Gastroesophageal sphincter (tissue), 4 donors: ENCODE measurements around the gene DAGLB. TPM values are rescaled to one million over a fixed set of nuclear protein-coding genes. Genes with fewer than 3 reads are reported as not detected.

Experiments
- ATAC-seq: fragments of 150-250 bp; one replicate; pipeline ENCODE4 v1.9.1; 2016; ENCODE audit warnings: mild to moderate bottlenecking, moderate library complexity
- H3K27ac ChIP-seq, 4 donors: fragments of 200-600 bp; sonication (generic) in 3 of 4; 1 replicate in 3 of 4; 2 replicates in 1 of 4; pipeline ENCODE4 v1.5.1; 2016 to 2019
- H3K27me3 ChIP-seq: fragments of 200-600 bp; sonication (generic); one replicate; pipeline ENCODE4 v1.5.1; 2019
- H3K36me3 ChIP-seq, 2 donors: fragments of 200-600 bp; sonication (generic); one replicate each; pipeline ENCODE4 v1.5.1; 2019; ENCODE audit warnings: control low read depth in 1 of 2
- H3K4me1 ChIP-seq, 3 donors: fragments of 200-600 bp; sonication (generic); 1 replicate in 2 of 3; 2 replicates in 1 of 3; pipeline ENCODE4 v1.5.1; 2016 to 2019; ENCODE audit warnings: control low read depth in 2 of 3
- H3K4me3 ChIP-seq, 2 donors: fragments of 200-600 bp; sonication (generic); one replicate each; pipeline ENCODE4 v1.5.1; 2019; ENCODE audit warnings: mild to moderate bottlenecking in 1 of 2, moderate library complexity in 1 of 2
- H3K9me3 ChIP-seq, 3 donors: fragments of 200-600 bp; sonication (generic); one replicate each; pipeline ENCODE4 v1.5.1; 2017 to 2019; ENCODE audit warnings: control low read depth in 2 of 3
- EP300 ChIP-seq: sonication (generic); formaldehyde crosslinking; IDR thresholded peaks from one replicate; pipeline ENCODE4 v1.6.1; 2017; ENCODE audit warnings: antibody characterized with exemption, mild to moderate bottlenecking
- POLR2A ChIP-seq, 2 donors: fragments of 450-650 bp; IDR thresholded peaks; one replicate each; pipeline ENCODE4 v1.6.1; 2017; ENCODE audit warnings: antibody characterized with exemption in 2 of 2, mild to moderate bottlenecking in 2 of 2, moderate library complexity in 1 of 2
- POLR2AphosphoS5 ChIP-seq: sonication (generic); formaldehyde crosslinking; IDR thresholded peaks from one replicate; pipeline ENCODE4 v1.6.1; 2017; ENCODE audit warnings: antibody characterized with exemption
- WGBS, 2 donors: methylation state at CpG; one replicate each; pipeline ENCODE4 v1.1.5; 2018; ENCODE audit warnings: low coverage in 1 of 2; 5-methylcytosine and 5-hydroxymethylcytosine counted together
- total RNA-seq, 4 donors: library from RNA; depleted of rRNA; stranded (reverse); fragments of >200 nt; gene quantifications; one replicate each; pipeline ENCODE4 v1.1.0, GENCODE V29; 2016
- TF ChIP-seq, protein P1 (sequence below), 4 experiments: fragments of 200-600 bp in 2 of 4; fragments of 450-650 bp in 2 of 4; sonication (generic) in 1 of 4; IDR thresholded peaks; one replicate each; pipeline ENCODE4 v1.5.1; 2017 to 2019; ENCODE audit warnings: antibody characterized with exemption in 4 of 4, mild to moderate bottlenecking in 2 of 4, moderate library complexity in 2 of 4

The DAGLB gene
- total RNA-seq, 4 donors from 2014 or later = 6.7 to 10.8 (median 8.6) TPM

DNA sequence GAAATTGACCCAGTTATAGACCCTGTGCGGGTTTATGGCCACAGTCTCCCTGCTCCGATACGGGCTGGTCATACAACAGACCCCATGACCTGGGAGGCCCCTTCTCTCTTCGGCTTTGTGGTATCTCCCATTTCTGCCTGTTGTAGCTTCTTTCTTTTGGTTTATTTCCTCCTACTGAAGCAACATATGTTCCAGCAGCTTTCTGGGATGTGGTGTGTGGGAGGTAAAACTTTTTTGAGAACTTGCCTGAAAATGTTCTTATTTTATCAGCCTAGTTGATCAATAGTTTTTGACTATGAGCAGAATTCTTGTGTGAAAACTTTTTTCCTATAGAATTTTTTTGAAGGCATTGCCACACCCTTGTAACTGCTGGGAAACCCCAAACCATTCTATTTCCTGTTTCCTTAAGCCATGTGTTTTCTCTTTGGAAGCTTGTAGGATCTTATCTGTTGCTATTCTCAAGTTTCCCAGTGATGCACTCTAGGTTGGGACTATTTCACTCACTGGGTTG lies 80.0 kb downstream of the DAGLB start:
- 34 to 59% methylated on average over 3 to 4 of the region's 4 CpGs for WGBS, 2 donors
- Histone ChIP-seq H3K4me3 (no peak overlapping the region), H3K9me3 (no peaks in the 10 kb centered on the region), H3K27me3 (no peaks in the 10 kb centered on the region), H3K27ac (no peak overlapping the region), H3K36me3 (no peaks in the 10 kb centered on the region), H3K4me1 (no peaks in the 10 kb centered on the region)
- no peak for TF ChIP-seq POLR2A (IDR thresholded peaks at IDR 0.05)
- no peak for TF ChIP-seq EP300
- TF ChIP-seq, protein P1, sequence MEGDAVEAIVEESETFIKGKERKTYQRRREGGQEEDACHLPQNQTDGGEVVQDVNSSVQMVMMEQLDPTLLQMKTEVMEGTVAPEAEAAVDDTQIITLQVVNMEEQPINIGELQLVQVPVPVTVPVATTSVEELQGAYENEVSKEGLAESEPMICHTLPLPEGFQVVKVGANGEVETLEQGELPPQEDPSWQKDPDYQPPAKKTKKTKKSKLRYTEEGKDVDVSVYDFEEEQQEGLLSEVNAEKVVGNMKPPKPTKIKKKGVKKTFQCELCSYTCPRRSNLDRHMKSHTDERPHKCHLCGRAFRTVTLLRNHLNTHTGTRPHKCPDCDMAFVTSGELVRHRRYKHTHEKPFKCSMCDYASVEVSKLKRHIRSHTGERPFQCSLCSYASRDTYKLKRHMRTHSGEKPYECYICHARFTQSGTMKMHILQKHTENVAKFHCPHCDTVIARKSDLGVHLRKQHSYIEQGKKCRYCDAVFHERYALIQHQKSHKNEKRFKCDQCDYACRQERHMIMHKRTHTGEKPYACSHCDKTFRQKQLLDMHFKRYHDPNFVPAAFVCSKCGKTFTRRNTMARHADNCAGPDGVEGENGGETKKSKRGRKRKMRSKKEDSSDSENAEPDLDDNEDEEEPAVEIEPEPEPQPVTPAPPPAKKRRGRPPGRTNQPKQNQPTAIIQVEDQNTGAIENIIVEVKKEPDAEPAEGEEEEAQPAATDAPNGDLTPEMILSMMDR (IDR thresholded peaks at IDR 0.05) = no peak
- TF ChIP-seq POLR2AphosphoS5 = no peak
- ATAC-seq = no peak

DNA sequence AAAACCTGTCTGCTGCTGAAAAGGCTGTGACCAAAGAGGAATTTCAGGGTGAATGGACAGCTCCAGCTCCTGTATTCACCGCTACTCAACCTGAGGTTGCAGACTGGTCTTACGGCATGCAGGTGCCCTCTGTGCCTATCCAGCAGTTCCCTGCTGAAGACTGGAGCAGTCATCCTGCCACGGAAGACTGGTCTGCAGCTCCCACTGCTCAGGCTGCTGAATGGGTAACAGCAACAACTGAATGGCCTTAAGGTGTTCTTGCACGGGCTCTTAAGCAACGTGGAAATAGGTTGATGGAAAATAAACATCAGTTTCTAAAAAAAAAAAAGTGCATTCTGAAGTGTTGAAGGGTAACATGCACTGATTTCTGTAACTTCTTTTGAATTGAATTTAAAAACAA lies 82.3 kb downstream of the DAGLB start:
- no peaks in the 10 kb centered on the region for H3K4me1 ChIP-seq
- no peak overlapping the region for H3K27ac ChIP-seq
- no peak overlapping the region for H3K4me3 ChIP-seq
- ATAC-seq = no peak
- no peaks in the 10 kb centered on the region for H3K9me3 ChIP-seq
- H3K36me3 ChIP-seq = no peaks in the 10 kb centered on the region
- no peaks in the 10 kb centered on the region for H3K27me3 ChIP-seq
- TF ChIP-seq EP300 (no peak), POLR2A (IDR thresholded peaks at IDR 0.05) (no peak), POLR2AphosphoS5 (no peak)
- TF ChIP-seq, protein P1 (IDR thresholded peaks at IDR 0.05) = no peak
- WGBS, 2 donors = 84 to 100% methylated on average over 1 to 3 of the region's 5 CpGs

DNA sequence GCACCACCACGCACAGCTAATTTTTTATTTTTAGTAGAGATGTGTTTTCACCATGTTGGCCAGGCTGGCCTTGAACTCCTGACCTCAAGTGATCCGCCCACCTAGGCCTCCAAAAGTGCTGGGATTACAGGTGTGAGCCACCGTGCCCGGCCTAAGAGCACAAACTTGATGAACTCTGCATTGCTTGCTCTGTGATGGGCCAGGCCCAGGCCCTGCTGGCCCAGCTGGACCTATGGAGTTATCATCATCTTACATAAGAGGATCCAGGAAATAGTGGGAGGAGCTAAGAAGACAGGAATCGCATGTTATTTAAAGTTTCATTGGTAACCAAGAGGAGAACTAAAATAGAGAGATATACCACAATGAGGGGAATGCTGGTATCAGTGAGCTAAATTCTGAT lies 86.9 kb downstream of the DAGLB start:
- no peaks in the 10 kb centered on the region for H3K36me3 ChIP-seq
- no peak overlapping the region for H3K27ac ChIP-seq
- H3K27me3 ChIP-seq = no peaks in the 10 kb centered on the region
- no peak for ATAC-seq
- no peaks in the 10 kb centered on the region for H3K4me1 ChIP-seq
- no peaks in the 10 kb centered on the region for H3K9me3 ChIP-seq
- TF ChIP-seq POLR2AphosphoS5 (no peak), EP300 (no peak), POLR2A (IDR thresholded peaks at IDR 0.05) (no peak)
- TF ChIP-seq, protein P1 (IDR thresholded peaks at IDR 0.05) = no peak
- no peak overlapping the region for H3K4me3 ChIP-seq
- WGBS, 2 donors = 70 to 79% methylated on average over 3 of the region's 5 CpGs

DNA sequence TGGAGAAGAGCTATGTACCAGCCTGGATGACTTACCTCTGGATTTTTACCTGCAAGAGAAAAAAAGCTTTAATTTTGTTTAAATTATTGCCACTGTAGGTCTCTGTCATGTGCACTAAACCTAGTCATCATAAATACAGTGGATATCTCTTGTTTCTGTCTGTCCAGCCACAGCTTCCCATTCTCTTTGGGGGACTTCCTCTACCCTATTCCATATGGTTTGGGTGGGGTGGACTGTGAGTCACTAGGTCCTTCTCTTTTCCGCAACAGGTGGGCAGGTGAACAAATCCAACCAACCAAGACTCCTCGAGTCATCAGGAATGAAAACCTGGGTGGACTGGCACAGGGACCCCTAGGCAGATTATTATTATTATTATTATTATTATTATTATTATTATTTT lies 88.0 kb downstream of the DAGLB start:
- H3K9me3 ChIP-seq = no peaks in the 10 kb centered on the region
- 95 to 100% methylated on average over 1 to 2 of the region's 2 CpGs for WGBS, 2 donors
- no peak for ATAC-seq
- no peaks in the 10 kb centered on the region for H3K27me3 ChIP-seq
- TF ChIP-seq, protein P1 (IDR thresholded peaks at IDR 0.05) = no peak
- TF ChIP-seq EP300 (no peak), POLR2A (IDR thresholded peaks at IDR 0.05) (no peak), POLR2AphosphoS5 (no peak)
- H3K27ac ChIP-seq = no peak overlapping the region
- no peak overlapping the region for H3K4me3 ChIP-seq
- no peaks in the 10 kb centered on the region for H3K4me1 ChIP-seq
- H3K36me3 ChIP-seq = no peaks in the 10 kb centered on the region

Other genes starting within 250 kb of the DAGLB start
- 10 to 100 TPM; 25.8 to 61.9 (median 39.4) TPM for gene CYTH3, start 175.3 kb downstream of the DAGLB start, total RNA-seq
- 10 to 100 TPM; 11.6 to 21.6 (median 18.0) TPM for gene FAM220A, start 99.0 kb downstream of the DAGLB start, total RNA-seq
- gene RAC1, start 73.4 kb downstream of the DAGLB start, total RNA-seq = 100 to 1,000 TPM; 102 to 170 (median 123) TPM
- 10 to 100 TPM; 54.0 to 80.9 (median 64.2) TPM for gene KDELR2, start 36.2 kb upstream of the DAGLB start, total RNA-seq
- gene GRID2IP, start 103.5 kb upstream of the DAGLB start, total RNA-seq = under 1 TPM in 1 of 4 donors, not detected in 3; 0.27 TPM
- 10 to 100 TPM; 54.6 to 63.8 (median 58.8) TPM for gene ZDHHC4, start 129.5 kb upstream of the DAGLB start, total RNA-seq
- 10 to 100 TPM; 25.6 to 34.5 (median 32.5) TPM for gene INTS15, start 142.1 kb upstream of the DAGLB start, total RNA-seq
- gene ZNF853, start 167.7 kb upstream of the DAGLB start, total RNA-seq = 10 to 100 TPM; 12.9 to 32.3 (median 19.4) TPM
- 10 to 100 TPM; 21.9 to 32.8 (median 26.0) TPM for gene ZNF316, start 189.4 kb upstream of the DAGLB start, total RNA-seq